Astrocyte of the spinal cord (primary cell): ENCODE results near the gene FBXO4.

Experiments used
- DNase-seq: peaks from one replicate; pipeline ENCODE4 v3.0.0; 2011; ENCODE audit warnings: low read depth, low spot score
- H3K4me3 ChIP-seq: 2 replicates; pipeline ENCODE4 v1.5.1; 2011; ENCODE audit warnings: low read depth, mild to moderate bottlenecking, low read length, moderate library complexity
- CTCF ChIP-seq: IDR thresholded peaks from 2 replicates; pipeline ENCODE4 v1.5.1; 2012; ENCODE audit warnings: low read depth, mild to moderate bottlenecking, low read length, inconsistent platforms
- in situ Hi-C: cut with HindIII; loops from 2 replicates; pipeline ENCODE4 v1.10.0; 2017; ENCODE audit warnings: low sequenced_read_pairs

The FBXO4 gene

GRCh38 chr5:41960481-41960880, 35.4 kb downstream of the FBXO4 start:
- in situ Hi-C loops: no loop called here
- no peak for TF ChIP-seq CTCF
- DNase-seq: no peak
- H3K4me3 ChIP-seq: no peak overlapping the region

- in situ Hi-C loops: no loop called here
- no peak overlapping the region for H3K4me3 ChIP-seq
- DNase-seq: no peak
- no peak for TF ChIP-seq CTCF
Measured at GRCh38 chr5:41961736-41962135, 36.7 kb downstream of the FBXO4 start.

GRCh38 chr5:41962491-41962890, 37.4 kb downstream of the FBXO4 start:
- DNase-seq: no peak
- in situ Hi-C loops: no loop called here
- TF ChIP-seq CTCF: no peak
- no peak overlapping the region for H3K4me3 ChIP-seq

GRCh38 chr5:41966401-41967105, 41.5 kb downstream of the FBXO4 start:
- H3K4me3 ChIP-seq: no peak overlapping the region
- in situ Hi-C loops: no loop called here
- no peak for DNase-seq
- TF ChIP-seq CTCF: no peak

GRCh38 chr5:41967401-41967800, 42.3 kb downstream of the FBXO4 start:
- no peak for DNase-seq
- in situ Hi-C loops: no loop called here
- no peak for TF ChIP-seq CTCF

GRCh38 chr5:41968153-41968723, 43.2 kb downstream of the FBXO4 start:
- no peak overlapping the region for H3K4me3 ChIP-seq
- in situ Hi-C loops: no loop called here
- no peak for TF ChIP-seq CTCF
- DNase-seq: no peak

More at GRCh38 chr5:41967401-41967800, 42.3 kb downstream of the FBXO4 start:
- no peak overlapping the region for H3K4me3 ChIP-seq
